Uterus (tissue), 2 donors: Measurements from ENCODE around the gene FLYWCH1.

Source experiments
- CTCF ChIP-seq, 4 experiments: fragments of 200-600 bp in 2 of 4; fragments of 450-650 bp in 2 of 4; sonication (generic) in 2 of 4; IDR thresholded peaks; one replicate each; pipeline ENCODE4 v1.5.1; 2016 to 2019; ENCODE audit warnings: antibody characterized with exemption in 4 of 4, mild to moderate bottlenecking in 2 of 4, moderate library complexity in 1 of 4
- POLR2A ChIP-seq, 2 donors: fragments of 450-650 bp; IDR thresholded peaks; one replicate each; pipeline ENCODE4 v1.6.1; 2016; ENCODE audit warnings: antibody characterized with exemption in 2 of 2, mild to moderate bottlenecking in 1 of 2, moderate library complexity in 1 of 2

GRCh38 chr16:2942045-2942444 lies 30.3 kb downstream of the FLYWCH1 start:
- TF ChIP-seq POLR2A (IDR thresholded peaks at IDR 0.05) (no peak), CTCF (IDR thresholded peaks at IDR 0.05) (no peak)
